ENCODE results near the gene UTP14A. TPM values are rescaled to one million over a fixed set of nuclear protein-coding genes. Genes with fewer than 3 reads are reported as not detected.

Gene UTP14A
- total and polyA plus RNA-seq, 2 donors (not counting 3 experiments of a cell fraction or from before 2014, with no cell fraction given): 6.5 to 27.7 TPM

GRCh38 chrX:129875669-129876068, 30.3 kb upstream of the UTP14A start:
- Histone ChIP-seq H3K4me3 (replicated peaks in 1 of 3; ENCODE audit: insufficient read depth in 1 of 3, low read depth in 1 of 3, low read length in 3 of 3) (no peak overlapping the region), H3K4me2 (ENCODE audit: insufficient read depth, low read length) (no peak overlapping the region), H3K9me1 (replicated peaks; ENCODE audit: control insufficient read depth, extremely low read depth, insufficient read depth, low read length) (no peaks in the 10 kb centered on the region), H3K9ac (replicated peaks; ENCODE audit: extremely low read depth, insufficient read depth, low read length) (no peak overlapping the region), H3K36me3 (ENCODE audit: control insufficient read depth in 2 of 2, extremely low read depth in 1 of 2, insufficient read depth in 2 of 2, low read length in 2 of 2) (no peaks in the 10 kb centered on the region), H3K4me1 (ENCODE audit: control insufficient read depth, extremely low read depth, insufficient read depth, low read length) (peaks cover 4% of the 10 kb centered on the region), H3K27me3 (ENCODE audit: control insufficient read depth in 2 of 2, insufficient read depth in 2 of 2, low read length in 2 of 2) (no peaks in the 10 kb centered on the region), H3K27ac (ENCODE audit: insufficient read depth, low read depth, low read length) (no peak overlapping the region), H2AFZ (ENCODE audit: low read depth, low read length) (no peak overlapping the region), H4K20me1 (replicated peaks; ENCODE audit: control insufficient read depth, extremely low read depth, insufficient read depth, low read length) (no peaks in the 10 kb centered on the region), H3K79me2 (ENCODE audit: control insufficient read depth, insufficient read depth, low read length) (no peaks in the 10 kb centered on the region), H3K9me3 (replicated peaks; ENCODE audit: control insufficient read depth, insufficient read depth, low read length) (no peaks in the 10 kb centered on the region)
- FAIRE-seq: no peak
- BruUV-seq (replicated peaks): no TSS peak
- DNase-seq (ENCODE audit: low read depth, low spot score): no peak
- CTCF ChIA-PET: no interaction called here
- no peak for TF ChIP-seq MAX (IDR thresholded peaks at IDR 0.05; ENCODE audit: insufficient read depth, insufficient read length)
- TF ChIP-seq EZH2 (IDR thresholded peaks at IDR 0.05; ENCODE audit: borderline replicate concordance, low read depth, low read length, severe bottlenecking): no peak
- no peak for TF ChIP-seq GATA2 (IDR thresholded peaks at IDR 0.05; ENCODE audit: insufficient read depth, insufficient read length, low read depth, low read length)
- TF ChIP-seq CTCF (IDR thresholded peaks at IDR 0.05; ENCODE audit: extremely low read depth in 1 of 2, insufficient read depth in 1 of 2, low read depth in 1 of 2, low read length in 2 of 2): no peak
- no peak for TF ChIP-seq MYC (IDR thresholded peaks at IDR 0.05; ENCODE audit: low read depth, low read length)
- no peak for TF ChIP-seq FOS (IDR thresholded peaks at IDR 0.05; ENCODE audit: borderline replicate concordance, insufficient read depth, low read length)
- no peak for TF ChIP-seq POLR2A (IDR thresholded peaks at IDR 0.05; ENCODE audit: low read depth, low read length)
- TF ChIP-seq JUN (IDR thresholded peaks at IDR 0.05; ENCODE audit: borderline replicate concordance, insufficient read depth, insufficient read length, low read depth): no peak
- intact Hi-C loops (cut with micrococcal nuclease): no loop called here
- dilution Hi-C loops (cut with MboI; ENCODE audit: extremely low pct_ligation_motif_present, low sequenced_read_pairs): no loop called here
- POLR2A ChIA-PET: no interaction called here

All from endothelial cell of umbilical vein (primary cell).